ENCODE measurements around the gene PSPC1.

DNA sequence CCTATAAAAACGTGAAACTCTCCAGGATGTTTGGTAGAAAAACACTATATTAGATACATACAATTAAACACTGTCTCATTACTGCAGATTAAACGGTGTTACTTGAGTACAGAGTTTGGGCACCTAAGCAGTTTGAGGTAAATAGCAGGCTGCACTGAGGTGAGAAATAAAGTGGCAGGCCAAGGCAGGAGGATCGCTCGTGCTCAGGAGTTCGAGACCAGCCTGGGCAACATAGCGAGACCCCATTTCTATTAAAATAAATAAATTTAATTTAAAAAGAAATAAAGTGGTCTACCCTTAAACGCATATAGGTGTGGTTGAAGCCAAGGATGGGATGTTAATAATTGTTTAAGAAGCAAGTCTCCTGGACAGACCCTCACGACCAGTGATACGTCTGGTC, 1.2 kb downstream of the PSPC1 start:
- TF ChIP-seq POLR2A (IDR thresholded peaks at IDR 0.05; ENCODE audit: low read length) (no peak), ESRRA (IDR thresholded peaks at IDR 0.05; ENCODE audit: borderline replicate concordance, low read length) (no peak), CHD4 (IDR thresholded peaks at IDR 0.05; ENCODE audit: borderline replicate concordance) (no peak), ZNF302 (CRISPR knock-in tag; IDR thresholded peaks at IDR 0.05) (no peak)
- TF ChIP-seq, protein P1, sequence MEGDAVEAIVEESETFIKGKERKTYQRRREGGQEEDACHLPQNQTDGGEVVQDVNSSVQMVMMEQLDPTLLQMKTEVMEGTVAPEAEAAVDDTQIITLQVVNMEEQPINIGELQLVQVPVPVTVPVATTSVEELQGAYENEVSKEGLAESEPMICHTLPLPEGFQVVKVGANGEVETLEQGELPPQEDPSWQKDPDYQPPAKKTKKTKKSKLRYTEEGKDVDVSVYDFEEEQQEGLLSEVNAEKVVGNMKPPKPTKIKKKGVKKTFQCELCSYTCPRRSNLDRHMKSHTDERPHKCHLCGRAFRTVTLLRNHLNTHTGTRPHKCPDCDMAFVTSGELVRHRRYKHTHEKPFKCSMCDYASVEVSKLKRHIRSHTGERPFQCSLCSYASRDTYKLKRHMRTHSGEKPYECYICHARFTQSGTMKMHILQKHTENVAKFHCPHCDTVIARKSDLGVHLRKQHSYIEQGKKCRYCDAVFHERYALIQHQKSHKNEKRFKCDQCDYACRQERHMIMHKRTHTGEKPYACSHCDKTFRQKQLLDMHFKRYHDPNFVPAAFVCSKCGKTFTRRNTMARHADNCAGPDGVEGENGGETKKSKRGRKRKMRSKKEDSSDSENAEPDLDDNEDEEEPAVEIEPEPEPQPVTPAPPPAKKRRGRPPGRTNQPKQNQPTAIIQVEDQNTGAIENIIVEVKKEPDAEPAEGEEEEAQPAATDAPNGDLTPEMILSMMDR (IDR thresholded peaks at IDR 0.05), result no peak
- TF ChIP-seq, protein P2, sequence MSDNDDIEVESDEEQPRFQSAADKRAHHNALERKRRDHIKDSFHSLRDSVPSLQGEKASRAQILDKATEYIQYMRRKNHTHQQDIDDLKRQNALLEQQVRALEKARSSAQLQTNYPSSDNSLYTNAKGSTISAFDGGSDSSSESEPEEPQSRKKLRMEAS (IDR thresholded peaks at IDR 0.05), result no peak
